A549 (cell line): ENCODE measurements around the gene ATG101.

Source experiments
- CTCF ChIP-seq: fragments of >200 bp; sonication (Bioruptor Twin); formaldehyde crosslinking; IDR thresholded peaks from 3 replicates; pipeline ENCODE4 v1.5.1; 2016
- MAX ChIP-seq: IDR thresholded peaks from 2 replicates; pipeline ENCODE4 v1.6.1; 2012
- PBX3 ChIP-seq: IDR thresholded peaks from 2 replicates; pipeline ENCODE4 v1.6.1; 2012
- PHF8 ChIP-seq: fragments of 200-600 bp; sonication (generic); IDR thresholded peaks from 2 replicates; pipeline ENCODE4 v1.6.1; 2016; ENCODE audit warnings: low read depth, mild to moderate bottlenecking, antibody characterized with exemption, moderate library complexity, borderline replicate concordance
- ZFP36 ChIP-seq: fragments of 450-650 bp; IDR thresholded peaks from 2 replicates; pipeline ENCODE4 v1.6.1; 2014; ENCODE audit warnings: borderline replicate concordance; ENCODE audit not compliant: partially characterized antibody

- TF ChIP-seq CTCF (peak; percentile 42), PBX3 (no peak), ZFP36 (no peak), MAX (no peak), PHF8 (no peak)
These were observed 49.8 kb downstream of the ATG101 start for GRCh38 chr12:52119398-52120254.
